ENCODE measurements around the gene ADAM33.

ADAM33 gene

GRCh38 chr20:3652221-3652620 is 29.6 kb downstream of the ADAM33 start:
- in situ Hi-C loops (cut with MboI; ENCODE audit: low sequenced_read_pairs) = no loop called here

- in situ Hi-C loops (cut with MboI; ENCODE audit: low sequenced_read_pairs) = no loop called here
These were observed 30.4 kb downstream of the ADAM33 start for GRCh38 chr20:3651204-3651962.

- in situ Hi-C loops (cut with MboI; ENCODE audit: low sequenced_read_pairs) = no loop called here
These were observed 32.9 kb downstream of the ADAM33 start for GRCh38 chr20:3648951-3649350.

DNA sequence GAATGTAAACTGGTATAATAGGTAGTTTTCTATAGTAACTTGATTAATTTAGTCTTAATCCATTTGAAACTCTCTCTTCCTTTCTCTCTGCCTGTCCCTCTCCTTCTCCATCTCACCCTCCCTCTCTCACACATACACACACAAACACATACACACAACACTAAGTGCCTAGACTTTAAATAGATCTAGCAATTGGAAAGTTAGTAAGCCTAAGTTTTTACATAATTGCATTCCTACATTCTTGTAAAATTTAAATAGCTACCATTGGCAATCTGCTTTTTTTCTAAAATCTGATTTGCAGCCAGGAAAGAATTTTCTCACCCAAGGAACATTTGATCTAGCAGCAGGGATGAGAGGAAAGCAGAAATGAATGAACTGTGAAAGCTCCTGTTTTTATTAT is 34.3 kb downstream of the ADAM33 start:
- in situ Hi-C loops (cut with MboI; ENCODE audit: low sequenced_read_pairs) = no loop called here

GRCh38 chr20:3646651-3647050 is 35.2 kb downstream of the ADAM33 start:
- in situ Hi-C loops (cut with MboI; ENCODE audit: low sequenced_read_pairs) = no loop called here

GRCh38 chr20:3646067-3646440 is 35.8 kb downstream of the ADAM33 start:
- in situ Hi-C loops (cut with MboI; ENCODE audit: low sequenced_read_pairs) = no loop called here

DNA sequence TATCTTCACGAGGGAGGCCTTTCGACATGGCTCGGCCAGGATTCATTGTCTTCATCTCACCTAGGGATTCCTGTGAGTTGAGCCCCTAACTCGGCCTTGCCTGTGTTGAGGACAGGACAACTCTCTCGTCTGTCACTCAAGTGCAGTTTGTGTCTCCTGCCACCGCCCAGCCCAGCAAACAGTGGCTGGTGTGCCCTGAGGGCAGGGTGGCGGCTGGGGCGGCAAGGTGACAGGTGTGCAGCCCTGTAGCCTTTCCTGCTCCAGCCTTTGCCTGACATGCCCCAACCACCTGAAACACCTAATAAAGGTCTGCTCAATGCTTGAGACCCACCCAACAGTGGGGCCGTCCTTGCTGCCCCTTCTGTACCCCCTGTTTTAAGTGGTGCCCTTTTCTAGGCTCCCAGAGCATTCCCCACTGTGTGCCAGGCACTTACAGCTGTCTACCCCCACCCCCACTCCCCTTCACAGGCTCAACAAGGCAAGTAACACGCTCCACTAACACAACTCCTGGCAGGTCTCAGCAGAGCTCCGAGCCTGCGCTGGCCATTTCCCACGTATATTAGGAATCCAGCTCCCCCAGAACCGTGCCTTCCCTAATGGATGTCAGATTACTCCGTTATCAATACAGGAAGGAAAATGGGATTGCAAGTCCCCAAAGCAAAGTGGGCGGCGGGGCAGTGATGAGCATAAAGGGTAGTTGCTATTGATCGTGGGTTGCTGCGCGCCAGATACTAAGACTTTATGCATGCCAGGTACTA is 36.3 kb downstream of the ADAM33 start:
- in situ Hi-C loops (cut with MboI; ENCODE audit: low sequenced_read_pairs) = no loop called here

DNA sequence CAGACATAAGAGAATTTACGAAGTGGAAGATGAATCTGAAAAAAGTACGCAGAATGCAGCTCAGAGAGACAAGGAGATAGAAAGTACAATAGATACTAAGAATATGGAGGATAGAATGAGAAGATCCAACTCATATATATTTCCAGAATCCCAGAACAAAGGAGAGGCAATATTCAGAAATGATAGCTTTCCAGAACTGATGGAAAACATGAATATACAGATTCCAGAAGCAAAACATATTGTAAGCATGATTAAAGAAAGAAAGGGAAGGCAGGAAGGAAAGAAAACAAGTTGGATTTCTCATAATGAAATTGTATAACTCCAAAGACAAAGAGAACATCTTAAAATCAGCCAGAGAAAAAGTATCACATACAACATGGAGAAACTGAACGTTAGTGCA is 41.6 kb downstream of the ADAM33 start:
- in situ Hi-C loops (cut with MboI; ENCODE audit: low sequenced_read_pairs) = no loop called here

GRCh38 chr20:3635346-3635745 is 46.5 kb downstream of the ADAM33 start:
- in situ Hi-C loops (cut with MboI; ENCODE audit: low sequenced_read_pairs) = no loop called here

DNA sequence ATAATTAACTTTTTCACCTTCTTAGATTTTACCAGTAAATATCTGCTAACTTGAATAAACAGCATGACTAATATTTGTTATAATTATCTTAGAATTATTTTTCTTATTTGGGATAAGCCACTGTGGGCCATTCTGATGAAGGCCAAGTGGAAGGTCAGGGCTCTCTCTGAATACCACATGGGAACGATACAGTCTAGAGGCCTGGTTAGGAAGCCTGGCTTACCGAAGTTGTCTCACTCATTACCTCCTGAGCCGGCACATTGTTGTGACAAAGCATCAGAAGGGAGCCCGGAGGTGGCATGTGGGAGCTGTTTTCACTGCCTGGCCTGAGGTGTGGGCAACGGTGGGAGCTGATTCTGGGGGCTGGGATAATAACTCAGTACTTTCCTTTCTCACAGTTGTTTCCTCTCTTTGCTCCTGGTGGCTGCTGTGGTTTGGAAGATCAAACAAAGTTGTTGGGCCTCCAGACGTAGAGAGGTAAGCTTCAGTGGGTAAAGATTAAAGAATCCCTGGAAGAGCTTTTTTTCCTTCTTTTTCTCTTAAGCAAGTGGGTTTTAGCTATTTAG is 47.8 kb downstream of the ADAM33 start:
- in situ Hi-C loops (cut with MboI; ENCODE audit: low sequenced_read_pairs) = no loop called here

GRCh38 chr20:3632311-3633004 is 49.4 kb downstream of the ADAM33 start:
- in situ Hi-C loops (cut with MboI; ENCODE audit: low sequenced_read_pairs) = no loop called here

- in situ Hi-C loops (cut with MboI; ENCODE audit: low sequenced_read_pairs) = no loop called here
These were observed 50.3 kb downstream of the ADAM33 start for GRCh38 chr20:3631534-3631933.

- in situ Hi-C loops (cut with MboI; ENCODE audit: low sequenced_read_pairs) = no loop called here
These were observed 51.4 kb downstream of the ADAM33 start for GRCh38 chr20:3630429-3630828.

GRCh38 chr20:3629893-3630292 is 51.9 kb downstream of the ADAM33 start:
- in situ Hi-C loops (cut with MboI; ENCODE audit: low sequenced_read_pairs) = no loop called here

- in situ Hi-C loops (cut with MboI; ENCODE audit: low sequenced_read_pairs) = no loop called here
These were observed 53.1 kb downstream of the ADAM33 start for GRCh38 chr20:3628502-3629314.

- in situ Hi-C loops (cut with MboI; ENCODE audit: low sequenced_read_pairs) = no loop called here
These were observed 54.3 kb downstream of the ADAM33 start for GRCh38 chr20:3627476-3627875.

- in situ Hi-C loops (cut with MboI; ENCODE audit: low sequenced_read_pairs) = no loop called here
These were observed 59.4 kb downstream of the ADAM33 start for GRCh38 chr20:3622406-3622805.

GRCh38 chr20:3621111-3621510 is 60.7 kb downstream of the ADAM33 start:
- in situ Hi-C loops (cut with MboI; ENCODE audit: low sequenced_read_pairs) = no loop called here

Measured in HL-60/S4 treated with retinoic acid at 250 ng/mL for 4 days and 3 days (cell line).